ENCODE data around the gene LNX2. TPM values are rescaled to one million over a fixed set of nuclear protein-coding genes. Genes with fewer than 3 reads are reported as not detected.

LNX2 gene
- total and polyA plus RNA-seq, 2 of the 4 experiments (the other 2 are of a cell fraction): 3.1 to 7.2 TPM

GRCh38 chr13:27631665-27632064, 11.3 kb upstream of the LNX2 start:
- POLR2A ChIA-PET (ENCODE audit: unreplicated experiment): no interaction called here

More at GRCh38 chr13:27631665-27632064, 11.3 kb upstream of the LNX2 start:
- Histone ChIP-seq H2BK20ac (ENCODE audit: low read depth, low read length) (no peak overlapping the region), H3K23ac (ENCODE audit: low read depth, low read length) (no peak overlapping the region), H4K5ac (ENCODE audit: low read depth, low read length) (no peak overlapping the region), H3K79me1 (ENCODE audit: low read depth in 1 of 2, low read length in 2 of 2) (peaks cover 34 to 53% of the 10 kb centered on the region in 2 experiments), H3K4ac (ENCODE audit: low read depth, low read length) (no peak overlapping the region), H2BK120ac (ENCODE audit: low read depth, low read length) (no peak overlapping the region), H3K56ac (ENCODE audit: extremely low read depth, insufficient read depth, low read length) (no peak overlapping the region), H3K4me1 (ENCODE audit: control insufficient read depth, insufficient read depth, low read length) (no peaks in the 10 kb centered on the region), H3K27me3 (ENCODE audit: control insufficient read depth, insufficient read depth, low read length) (no peaks in the 10 kb centered on the region), H3K14ac (replicated peaks; ENCODE audit: low read depth, low read length) (no peak overlapping the region), H2BK5ac (ENCODE audit: low read depth, low read length, poor library complexity, severe bottlenecking) (no peak overlapping the region), H3K4me3 (ENCODE audit: insufficient read depth, low read depth, low read length) (no peak overlapping the region), H3K4me2 (ENCODE audit: low read depth, low read length) (no peak overlapping the region), H4K8ac (ENCODE audit: low read depth in 2 of 2, low read length in 2 of 2) (no peak overlapping the region), H3K27ac (ENCODE audit: insufficient read depth, low read length) (no peak overlapping the region), H2AFZ (replicated peaks; ENCODE audit: low read length, poor library complexity) (no peak overlapping the region), H3K9me1 (ENCODE audit: insufficient read depth, low read length) (peaks cover 10% of the 10 kb centered on the region; the same call in 1 of the 2 replicates), H4K91ac (ENCODE audit: insufficient read depth, low read depth, low read length) (no peak overlapping the region), H3K9ac (ENCODE audit: low read depth, low read length) (no peak overlapping the region), H3K36me3 (ENCODE audit: control insufficient read depth, insufficient read depth, low read length) (peaks cover 2% of the 10 kb centered on the region), H3K9me3 (ENCODE audit: control insufficient read depth, insufficient read depth, low read length) (no peaks in the 10 kb centered on the region), H3K18ac (ENCODE audit: low read depth, low read length) (no peak overlapping the region), H2BK15ac (ENCODE audit: low read depth, low read length) (no peak overlapping the region), H4K20me1 (ENCODE audit: insufficient read depth, low read length) (peaks cover 23% of the 10 kb centered on the region; the same call in 1 of the 2 replicates), H2AK5ac (ENCODE audit: low read depth, low read length) (no peak overlapping the region), H2AK9ac (replicated peaks; ENCODE audit: low read depth, low read length, poor library complexity) (no peak overlapping the region)
- TF ChIP-seq FOS (IDR thresholded peaks at IDR 0.05; ENCODE audit: low read depth, low read length) (no peak), POLR2A (IDR thresholded peaks at IDR 0.05; ENCODE audit: low read depth, low read length) (no peak)
- TF ChIP-seq, protein P1, sequence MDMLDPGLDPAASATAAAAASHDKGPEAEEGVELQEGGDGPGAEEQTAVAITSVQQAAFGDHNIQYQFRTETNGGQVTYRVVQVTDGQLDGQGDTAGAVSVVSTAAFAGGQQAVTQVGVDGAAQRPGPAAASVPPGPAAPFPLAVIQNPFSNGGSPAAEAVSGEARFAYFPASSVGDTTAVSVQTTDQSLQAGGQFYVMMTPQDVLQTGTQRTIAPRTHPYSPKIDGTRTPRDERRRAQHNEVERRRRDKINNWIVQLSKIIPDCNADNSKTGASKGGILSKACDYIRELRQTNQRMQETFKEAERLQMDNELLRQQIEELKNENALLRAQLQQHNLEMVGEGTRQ (IDR thresholded peaks at IDR 0.05; ENCODE audit: low read depth, low read length): no peak
- dilution Hi-C loops (cut with HindIII; ENCODE audit: low sequenced_read_pairs, unreplicated experiment) (no loop called here), intact Hi-C loops (cut with micrococcal nuclease) (no loop called here), in situ Hi-C loops (cut with MboI; ENCODE audit: low sequenced_read_pairs) (no loop called here)
- BruUV-seq (replicated peaks): no TSS peak
- ATAC-seq (ENCODE audit: low read depth) (no peak), DNase-seq (no peak)
- no CpG with 5 or more reads among the region's 2 CpGs for WGBS, 2 experiments (ENCODE audit: extremely low coverage in 2 of 2, insufficient read length in 1 of 2)
- CTCF ChIA-PET: interaction anchor here (0.8 to 1.2 kb wide), 2 partner anchors 13 to 35 kb away, joined by 3 read pairs; no protein-coding TSS in a partner anchor
